HPDE6-E6E7 (cell line): ENCODE results near the gene TEP1.
A peak's percentile ranks its signal among the peaks of the same experiment; 100 is the strongest.

Experiments
- DNase-seq: peaks from one replicate; pipeline ENCODE4 v3.0.0; 2011; ENCODE audit warnings: missing footprints; ENCODE audit errors: extremely low spot score

The TEP1 gene

DNA sequence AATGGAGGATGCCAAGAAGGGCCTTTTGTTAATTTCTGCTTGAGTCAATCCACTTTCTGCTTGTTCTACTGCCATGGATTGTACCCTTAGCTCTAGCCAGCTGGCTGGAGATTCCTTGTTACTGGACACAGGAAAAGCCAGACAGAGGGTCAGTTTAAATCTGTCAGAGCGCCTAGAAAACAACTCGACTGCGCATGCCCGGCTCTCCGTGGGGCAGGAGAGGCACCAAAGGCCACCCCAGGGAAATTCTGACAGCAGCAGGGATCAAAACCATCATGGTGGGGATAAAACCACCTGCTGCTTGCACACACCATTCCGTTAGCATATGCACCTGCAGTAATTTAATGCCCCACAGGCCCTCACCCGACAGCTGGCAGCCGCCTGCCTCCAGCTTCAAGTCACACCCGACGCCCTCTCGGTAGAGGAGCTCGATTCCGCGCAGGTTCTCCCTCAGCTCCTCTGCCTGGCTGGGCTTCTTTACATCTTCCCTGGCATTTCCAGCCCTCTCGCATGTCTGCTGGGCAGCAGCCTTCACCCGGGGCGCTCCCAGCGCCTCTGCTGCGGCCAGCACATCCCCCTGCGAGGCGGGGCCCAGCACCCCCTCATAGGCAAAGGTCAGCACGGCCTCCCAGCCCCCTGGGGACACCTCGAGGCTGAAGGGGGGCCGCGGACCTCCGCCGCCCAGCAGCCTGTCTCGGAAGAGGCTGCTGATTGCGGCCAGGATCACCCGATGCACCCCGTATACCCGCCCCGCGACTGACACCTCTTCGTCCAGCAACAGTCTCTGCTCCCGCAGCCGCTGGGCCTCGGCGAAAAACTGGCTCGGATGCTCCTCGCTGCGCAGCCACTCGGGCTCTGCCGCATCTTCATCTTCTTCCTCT lies 21.6 kb upstream of the TEP1 start:
- no peak for DNase-seq

- no peak for DNase-seq
Observed at GRCh38 chr14:20429801-20430669, 16.7 kb upstream of the TEP1 start.

- no peak for DNase-seq
Observed at GRCh38 chr14:20428802-20429201, 15.5 kb upstream of the TEP1 start.

DNA sequence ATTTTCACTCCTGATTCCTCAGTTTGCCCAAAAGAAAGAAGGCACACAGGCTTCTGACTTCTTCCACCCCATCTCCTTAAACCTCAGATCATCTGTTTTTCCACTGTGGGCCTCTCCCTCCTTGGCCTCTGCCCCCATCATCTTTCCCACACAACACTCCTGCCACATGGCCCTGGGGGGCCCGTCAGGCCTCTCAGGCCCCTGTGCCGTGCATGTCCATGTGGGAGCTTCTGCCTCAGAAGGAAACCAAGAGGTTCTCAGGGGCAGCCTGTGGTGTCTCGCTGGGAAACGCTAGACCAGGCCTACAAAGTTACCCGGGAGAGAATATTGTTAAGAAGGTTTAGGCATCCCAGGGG lies 14.7 kb upstream of the TEP1 start:
- no peak for DNase-seq

GRCh38 chr14:20427231-20428009 lies 14.1 kb upstream of the TEP1 start:
- DNase-seq = peak; percentile 72

GRCh38 chr14:20424851-20425250 lies 11.6 kb upstream of the TEP1 start:
- DNase-seq = no peak

DNA sequence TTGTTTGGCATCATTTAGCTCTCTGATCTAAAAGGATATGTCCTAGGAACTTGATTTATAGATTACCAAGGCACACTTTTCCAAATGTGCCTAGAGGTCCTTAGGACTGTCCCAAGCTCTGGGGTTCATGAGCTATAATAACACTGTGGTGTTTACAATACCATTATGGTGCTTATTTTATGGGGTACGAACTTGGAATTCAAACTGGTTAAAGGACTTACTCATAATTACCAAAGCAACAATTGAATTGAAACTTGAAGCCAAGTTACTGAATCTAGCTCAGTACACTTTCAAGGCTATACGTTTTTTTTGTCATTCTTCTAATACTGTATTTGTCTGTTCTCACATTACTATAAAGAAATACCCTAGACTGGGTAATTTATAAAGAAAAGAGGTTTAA lies 9.6 kb upstream of the TEP1 start:
- DNase-seq = no peak

DNA sequence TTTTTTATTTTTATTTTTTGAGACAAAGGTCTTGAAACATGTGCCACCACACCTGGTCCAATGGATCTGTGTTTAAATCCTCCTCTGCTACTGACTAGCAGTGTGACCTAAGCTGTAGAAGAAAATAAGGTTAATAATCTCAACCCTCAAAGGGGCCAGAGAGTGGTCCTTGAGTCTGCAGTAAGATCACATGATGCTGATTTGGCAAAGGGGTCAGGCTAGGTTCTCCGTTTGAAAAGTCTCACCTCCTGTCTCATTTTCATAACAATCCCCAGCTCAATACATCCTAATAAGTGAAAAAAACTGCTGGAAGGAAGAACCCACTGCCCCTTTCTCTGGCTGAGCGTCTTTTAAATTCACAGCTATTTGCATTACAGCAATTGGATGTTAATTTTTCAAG lies 8.0 kb upstream of the TEP1 start:
- DNase-seq = no peak

- DNase-seq = no peak
Observed at GRCh38 chr14:20419419-20419818, 6.1 kb upstream of the TEP1 start.

DNA sequence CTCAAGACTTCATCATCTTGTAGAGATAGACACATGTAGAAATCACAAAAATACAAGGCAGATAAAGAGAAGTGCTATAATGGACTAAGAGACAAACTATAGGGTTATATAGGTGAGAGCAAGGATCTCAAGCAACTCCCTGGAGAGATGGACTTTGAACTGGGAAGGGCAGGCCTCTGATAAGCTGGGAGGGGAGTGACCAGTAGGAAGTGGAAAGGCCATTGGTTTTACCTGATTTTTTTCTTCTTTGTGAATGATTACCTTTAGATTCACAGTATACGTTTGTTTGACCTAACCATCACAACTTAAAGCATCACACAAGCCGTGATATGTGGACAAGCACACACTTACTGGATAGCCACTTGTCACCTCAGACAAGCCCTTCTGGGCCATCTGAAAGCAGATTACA lies 5.2 kb upstream of the TEP1 start:
- no peak for DNase-seq

- no peak for DNase-seq
Observed at GRCh38 chr14:20417250-20418186, 4.2 kb upstream of the TEP1 start.

- DNase-seq = no peak
Observed at GRCh38 chr14:20416223-20416622, 2.9 kb upstream of the TEP1 start.

GRCh38 chr14:20415782-20416206 lies 2.5 kb upstream of the TEP1 start:
- no peak for DNase-seq

DNA sequence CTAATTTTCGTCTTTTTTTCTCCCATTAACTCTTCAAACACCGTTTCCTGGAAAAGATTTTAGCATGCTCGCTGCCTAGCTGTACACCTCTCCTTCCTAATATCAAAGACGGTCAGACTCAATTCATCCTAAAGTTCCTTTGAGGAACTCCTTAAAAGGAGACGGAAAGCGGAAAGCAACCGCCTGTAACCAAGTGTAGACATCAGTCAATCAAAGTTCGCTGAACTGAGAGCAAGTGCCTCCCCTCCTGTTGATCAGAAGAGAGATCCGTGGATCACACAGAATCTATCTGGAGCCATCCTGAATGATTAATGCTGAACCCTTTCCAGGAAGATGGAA lies 412 bp upstream of the TEP1 start:
- DNase-seq = no peak

DNA sequence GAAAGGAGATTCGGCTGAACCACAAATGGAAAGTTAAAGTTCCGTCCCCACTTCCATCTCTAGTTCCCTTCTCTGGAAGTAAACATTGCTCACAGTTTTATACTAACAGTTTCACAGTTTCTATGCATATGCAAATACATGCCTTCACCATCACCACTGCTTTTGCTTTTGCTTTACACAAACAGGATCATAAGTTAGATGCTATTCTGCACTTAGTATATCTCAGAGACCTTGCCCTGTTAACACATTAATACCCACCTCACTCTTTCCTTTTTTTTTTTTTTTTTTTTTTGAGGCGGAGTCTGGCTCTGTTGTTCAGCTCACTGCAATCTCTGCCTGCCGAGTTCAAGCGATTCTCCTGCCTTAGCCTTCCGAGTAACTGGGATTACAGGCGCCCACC lies 890 bp downstream of the TEP1 start:
- DNase-seq = no peak

DNA sequence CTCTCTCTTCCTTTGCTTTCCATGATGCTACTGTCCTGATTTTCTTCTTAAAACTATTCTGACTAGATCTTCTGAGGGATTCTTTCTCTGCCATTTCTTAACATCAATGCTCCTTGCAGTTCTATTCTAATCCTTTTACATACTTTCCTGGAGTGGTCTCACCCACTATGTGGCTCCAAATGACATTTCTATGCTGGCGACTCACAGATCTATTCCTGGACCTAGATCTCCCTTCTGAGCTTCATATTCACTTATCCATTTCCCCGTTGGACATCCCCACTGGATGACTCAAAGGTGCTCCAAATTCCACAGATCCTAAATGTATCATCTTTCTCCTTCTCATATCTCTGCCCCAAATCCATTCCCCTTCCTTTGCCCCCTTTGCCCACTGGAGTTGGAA lies 4.1 kb downstream of the TEP1 start:
- DNase-seq = no peak

DNA sequence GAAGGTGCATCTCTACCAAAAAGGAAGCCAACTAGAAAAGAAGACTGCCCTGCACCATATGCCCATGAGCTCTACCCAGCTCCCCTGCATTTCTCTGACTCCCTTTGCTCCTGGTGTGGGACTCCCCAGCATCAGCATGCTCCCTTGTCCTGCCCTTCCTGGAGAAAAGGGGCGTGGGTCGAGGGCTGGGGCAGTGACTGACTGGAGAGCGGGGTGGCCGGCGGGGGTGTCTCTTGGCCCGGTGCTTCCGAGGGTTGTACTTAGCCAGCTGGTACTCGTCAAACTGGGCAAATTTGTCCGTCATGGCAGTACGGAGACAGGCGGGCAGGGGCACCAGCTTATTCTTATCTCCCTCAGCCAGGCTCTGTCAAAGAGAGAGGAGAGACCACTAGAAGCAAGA lies 9.8 kb downstream of the TEP1 start:
- DNase-seq = no peak

DNA sequence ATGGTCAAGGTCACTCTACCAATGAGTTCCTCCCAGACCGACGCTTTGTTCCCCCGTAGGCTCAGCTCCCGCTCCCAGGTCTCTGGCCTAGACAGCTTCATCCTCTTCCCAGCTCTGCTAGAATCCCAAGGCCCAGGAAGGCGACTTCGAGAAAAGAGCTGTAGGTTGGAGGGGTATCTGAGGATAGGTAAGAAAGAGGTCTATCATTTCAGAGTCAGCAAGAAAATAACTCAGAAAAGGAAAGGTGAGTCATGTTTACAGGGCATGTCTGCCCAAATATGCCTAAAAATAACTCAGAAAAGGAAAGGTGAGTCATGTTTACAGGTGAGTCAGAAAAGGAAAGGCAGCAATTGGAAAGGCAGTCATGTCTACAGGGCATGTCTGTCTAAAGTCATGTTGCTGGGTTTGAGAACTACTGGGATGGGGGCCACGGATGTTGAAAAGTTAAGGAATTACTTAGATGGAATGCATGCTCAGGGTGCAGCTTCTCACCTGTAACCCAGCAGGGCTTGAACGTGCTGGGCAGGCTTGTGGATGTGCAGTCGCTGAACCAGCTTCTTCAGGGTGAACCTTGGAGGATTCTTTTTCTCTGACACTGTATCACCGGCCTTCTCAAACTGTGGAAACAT lies 12.2 kb downstream of the TEP1 start:
- DNase-seq = peak; percentile 90

GRCh38 chr14:20400589-20400964 lies 12.7 kb downstream of the TEP1 start:
- no peak for DNase-seq

- no peak for DNase-seq
Observed at GRCh38 chr14:20397511-20397910, 15.8 kb downstream of the TEP1 start.

DNA sequence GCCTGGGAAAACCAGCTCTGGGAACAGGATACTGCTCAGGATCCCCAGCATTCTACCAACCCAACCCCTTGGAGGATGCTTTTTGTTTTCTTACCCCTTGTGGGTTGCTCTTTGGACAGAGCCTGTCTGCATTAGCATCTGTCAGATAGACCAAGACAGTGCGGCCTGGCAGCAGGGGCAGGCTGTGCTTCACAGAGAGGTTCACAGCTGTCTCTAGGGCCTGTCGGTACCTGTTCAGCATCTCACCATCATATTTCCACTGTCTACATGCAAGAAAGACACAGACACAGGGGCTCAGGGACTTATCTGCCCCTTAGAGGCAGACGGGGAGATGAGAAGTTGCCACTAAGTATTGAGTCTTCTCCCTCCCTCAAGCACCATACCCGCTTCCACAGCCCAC lies 21.8 kb downstream of the TEP1 start:
- DNase-seq = no peak
